ENCODE results near the gene TAC3. TPM values are rescaled to one million over a fixed set of nuclear protein-coding genes. Genes with fewer than 3 reads are reported as not detected.
"Not testable (repeated sequence)": the region's sequence is repeated elsewhere in the genome, so short reads cannot be mapped to it uniquely, and the experiment has no call there.

The TAC3 gene
- total RNA-seq: not detected in 2 replicates

DNA sequence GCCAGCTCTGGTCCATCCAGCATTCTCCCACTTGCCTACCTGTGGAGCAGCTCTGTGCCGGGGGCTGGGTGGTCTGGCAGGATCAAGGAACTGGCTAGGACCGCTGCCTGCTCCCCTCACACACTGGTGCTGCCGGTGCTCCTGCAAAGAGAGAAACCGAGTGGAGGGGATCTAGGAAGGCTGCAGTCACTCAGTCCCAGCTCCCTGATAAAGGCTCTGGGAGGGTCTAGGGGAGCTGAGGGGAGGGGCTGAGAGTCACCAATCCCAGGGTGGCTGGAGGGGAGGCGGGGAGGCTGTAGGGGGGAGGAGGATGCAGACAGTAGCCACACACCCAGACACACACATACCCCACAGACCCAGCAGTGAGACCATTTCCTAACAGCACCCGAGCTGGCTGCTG, at the start of gene TAC3:
TSS of gene TAC3 (minus strand) at position 182 of the 400 bp plus-strand sequence. CDS start 732 bp downstream, outside the sequence.
- DNase-seq (ENCODE audit: low read depth): no peak

DNA sequence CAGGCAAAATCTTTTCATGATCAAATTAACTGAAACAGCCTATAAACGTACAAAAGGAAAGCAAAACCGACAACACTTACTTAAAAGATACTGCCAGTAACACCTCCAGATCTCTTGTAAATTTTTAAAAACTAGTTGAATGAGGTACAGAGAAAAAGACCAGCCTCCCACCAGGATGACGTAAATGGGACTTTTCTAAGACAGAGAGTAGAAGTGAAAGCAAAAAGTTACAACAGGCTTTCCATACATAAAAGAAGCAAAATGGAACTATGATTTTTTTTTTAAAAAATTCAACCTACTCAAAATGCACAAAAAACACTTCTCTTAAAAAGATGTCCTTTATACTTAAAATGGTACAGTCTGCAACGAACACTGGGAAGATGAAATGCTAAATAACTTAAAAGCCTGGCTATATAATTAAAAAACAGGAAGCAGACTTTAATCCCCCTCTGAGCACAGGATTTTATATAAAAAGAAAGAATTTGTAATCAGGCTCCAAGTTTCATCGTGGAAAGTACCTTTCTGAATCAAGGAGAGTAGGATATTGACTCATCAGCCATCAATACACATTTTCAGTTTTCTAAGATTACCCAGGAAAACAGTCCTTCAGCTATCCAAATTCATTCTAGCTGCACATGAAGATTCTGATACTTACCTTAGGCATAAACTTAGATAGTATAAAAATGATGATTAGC, 47.8 kb upstream of the TAC3 start:
- DNase-seq (ENCODE audit: low read depth): no peak

DNA sequence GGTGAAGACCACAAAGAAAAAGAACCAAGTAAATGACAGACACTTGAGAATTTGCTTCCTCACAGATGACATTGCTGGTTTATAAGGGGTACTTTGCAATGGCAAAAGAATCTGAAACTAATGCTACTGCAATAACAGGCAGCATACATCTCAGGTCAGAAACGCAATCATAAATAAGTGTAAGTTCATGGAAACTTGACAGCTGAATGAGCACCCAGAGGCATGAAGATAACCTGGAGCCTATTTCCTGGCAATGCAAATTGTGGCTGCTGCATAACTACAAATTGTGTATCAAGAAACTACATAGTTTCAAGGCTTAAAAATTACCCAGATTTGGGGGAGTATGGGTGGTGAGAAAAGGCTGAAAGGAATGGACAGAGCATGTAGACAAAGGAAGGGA, 42.1 kb upstream of the TAC3 start:
- no peak for DNase-seq (ENCODE audit: low read depth)

DNA sequence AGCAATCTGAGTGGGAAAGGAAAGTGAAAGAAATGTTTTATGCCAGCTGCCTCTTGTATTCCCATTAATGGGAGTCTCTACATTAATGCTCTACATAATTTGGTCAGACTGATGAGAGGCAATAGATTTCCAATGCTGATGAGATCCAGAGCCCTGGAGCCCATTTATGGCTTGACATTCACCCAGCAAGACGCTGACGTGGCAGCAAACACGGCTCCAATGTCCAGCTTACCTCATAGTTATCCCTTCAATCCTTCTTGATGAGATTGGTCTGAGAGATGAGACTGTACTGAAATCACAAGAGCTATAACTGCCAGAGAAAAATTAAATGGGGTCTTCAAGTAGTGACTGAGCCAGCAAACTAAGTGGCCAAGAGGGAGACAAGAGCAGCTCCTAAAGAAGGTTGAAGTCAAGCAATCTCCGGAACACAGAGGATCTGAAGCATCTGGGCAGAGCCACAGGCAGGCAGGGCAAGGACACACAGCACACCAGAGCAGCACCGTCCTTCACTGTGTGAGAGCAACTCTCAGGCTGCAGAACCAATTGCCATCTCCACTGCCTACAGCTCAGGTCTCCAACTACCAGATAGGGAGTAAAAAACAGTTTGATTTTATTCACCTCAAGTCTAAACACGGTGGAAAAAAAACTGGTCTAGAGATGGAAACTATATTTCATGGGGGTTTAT, 40.9 kb upstream of the TAC3 start:
- no peak for DNase-seq (ENCODE audit: low read depth)

DNA sequence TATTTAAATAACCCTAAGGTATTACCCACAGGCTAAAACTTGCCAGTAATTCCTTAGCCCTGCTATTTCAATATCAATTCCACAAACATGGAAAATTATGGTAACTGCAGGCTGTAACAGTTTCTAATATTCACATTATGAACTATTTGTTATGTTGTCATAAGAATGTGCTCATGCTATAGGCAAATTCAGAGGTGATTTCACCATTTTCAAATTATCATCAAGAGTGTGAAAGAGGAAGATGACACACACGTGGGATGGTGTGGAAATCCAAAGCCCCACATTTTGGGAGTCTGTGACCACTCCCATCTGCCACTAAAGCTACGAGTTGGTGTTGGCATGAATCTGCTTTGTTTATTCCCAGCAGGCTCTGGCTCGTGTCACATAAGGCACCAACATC, 39.5 kb upstream of the TAC3 start:
- no peak for DNase-seq (ENCODE audit: low read depth)

DNA sequence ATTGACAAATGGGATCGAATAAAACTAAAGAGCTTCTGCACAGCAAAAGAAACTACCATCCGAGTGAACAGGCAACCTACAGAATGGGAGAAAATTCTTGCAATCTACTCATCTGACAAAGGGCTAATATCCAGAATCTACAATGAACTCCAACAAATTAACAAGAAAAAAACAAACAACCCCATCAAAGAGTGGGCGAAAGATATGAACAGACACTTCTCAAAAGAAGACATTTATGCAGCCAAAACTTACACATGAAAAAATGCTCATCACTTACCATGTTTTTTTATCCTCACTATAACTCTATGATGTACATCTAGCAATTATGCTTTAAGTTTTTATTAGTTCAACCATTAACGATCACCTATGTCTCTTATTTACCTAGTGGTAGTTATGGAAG, 37.6 kb upstream of the TAC3 start:
- DNase-seq (ENCODE audit: low read depth): not testable (repeated sequence)

GRCh38 chr12:57053146-57053545, 36.8 kb upstream of the TAC3 start:
- DNase-seq (ENCODE audit: low read depth): not testable (repeated sequence)

GRCh38 chr12:57051011-57051410, 34.7 kb upstream of the TAC3 start:
- no peak for DNase-seq (ENCODE audit: low read depth)

- no peak for DNase-seq (ENCODE audit: low read depth)
These were observed 33.6 kb upstream of the TAC3 start, which contains the start of gene MYO1A for GRCh38 chr12:57049890-57050289. Gene MYO1A (minus strand): TSS chr12:57050129. CDS start chr12:57048323, 1,806 bp downstream.

- DNase-seq (ENCODE audit: low read depth): no peak
These were observed 32.8 kb upstream of the TAC3 start for GRCh38 chr12:57049119-57049446.

GRCh38 chr12:57048423-57049118, 32.2 kb upstream of the TAC3 start:
- DNase-seq (ENCODE audit: low read depth): no peak

DNA sequence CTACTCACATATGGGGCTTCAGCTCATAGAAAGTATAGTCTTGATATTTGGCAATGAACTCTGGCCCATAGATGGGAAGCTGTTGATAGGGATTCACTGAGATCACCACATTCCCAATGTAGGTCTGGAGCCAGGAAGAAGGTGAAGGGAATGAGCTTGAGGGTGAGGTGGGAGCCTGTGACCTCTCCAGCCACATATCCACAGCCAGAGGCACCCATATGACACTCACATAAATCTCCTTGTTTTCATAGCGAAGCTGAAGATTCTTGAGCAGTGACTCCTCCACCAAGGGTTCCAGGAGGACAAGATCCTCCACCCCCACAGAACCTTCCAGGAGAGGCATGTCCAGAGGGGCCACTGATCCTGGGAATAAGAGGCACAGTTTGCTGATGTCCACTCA, 31.7 kb upstream of the TAC3 start:
- no peak for DNase-seq (ENCODE audit: low read depth)

DNA sequence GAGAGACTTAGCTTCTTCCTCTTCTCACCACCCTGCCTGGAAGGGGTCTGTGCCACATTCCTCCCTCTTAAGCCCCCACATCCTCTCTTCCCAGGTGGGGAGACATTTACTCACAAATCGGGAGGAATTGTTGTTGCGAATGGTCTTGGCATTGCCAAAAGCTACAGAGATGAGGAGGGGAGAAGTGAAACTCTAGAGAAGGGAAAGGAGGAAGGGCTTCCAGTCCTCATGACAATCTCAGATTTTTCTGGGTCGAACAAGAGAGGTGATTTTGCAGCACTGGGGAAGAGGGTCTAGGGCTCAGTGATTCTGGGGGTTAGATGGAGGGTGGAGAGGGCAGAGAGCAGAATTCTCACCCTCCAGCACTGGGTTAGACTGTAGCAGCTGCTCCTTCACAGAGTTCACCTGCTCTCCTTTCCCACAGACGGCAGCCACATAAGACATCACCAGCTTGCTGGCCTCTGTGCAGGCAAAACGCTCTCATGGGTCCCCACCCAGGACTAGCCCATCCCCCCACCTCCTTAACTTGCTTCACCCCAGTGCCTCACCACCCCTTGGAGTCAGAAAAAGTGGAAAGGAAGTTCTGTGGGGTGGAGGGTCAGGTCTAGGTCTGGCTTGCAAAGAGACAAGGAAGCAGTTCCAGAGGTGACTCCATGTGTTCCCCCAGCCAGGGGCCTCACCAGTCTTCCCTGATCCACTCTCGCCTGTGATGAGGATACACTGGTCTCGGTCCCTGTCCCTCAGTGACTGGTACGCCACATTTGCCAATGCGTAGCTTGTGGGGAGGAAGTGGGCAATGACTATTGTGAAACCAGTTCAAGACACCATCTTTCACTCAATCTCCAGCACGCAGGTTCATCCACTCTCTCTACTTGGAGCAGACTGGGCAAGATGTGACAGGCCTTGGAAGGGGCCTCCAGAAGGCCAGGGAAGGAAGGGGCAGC, 30.9 kb upstream of the TAC3 start:
- DNase-seq (ENCODE audit: low read depth): no peak

GRCh38 chr12:57046086-57046791, 29.9 kb upstream of the TAC3 start:
- no peak for DNase-seq (ENCODE audit: low read depth)

- no peak for DNase-seq (ENCODE audit: low read depth)
These were observed 28.6 kb upstream of the TAC3 start for GRCh38 chr12:57044889-57045288.

DNA sequence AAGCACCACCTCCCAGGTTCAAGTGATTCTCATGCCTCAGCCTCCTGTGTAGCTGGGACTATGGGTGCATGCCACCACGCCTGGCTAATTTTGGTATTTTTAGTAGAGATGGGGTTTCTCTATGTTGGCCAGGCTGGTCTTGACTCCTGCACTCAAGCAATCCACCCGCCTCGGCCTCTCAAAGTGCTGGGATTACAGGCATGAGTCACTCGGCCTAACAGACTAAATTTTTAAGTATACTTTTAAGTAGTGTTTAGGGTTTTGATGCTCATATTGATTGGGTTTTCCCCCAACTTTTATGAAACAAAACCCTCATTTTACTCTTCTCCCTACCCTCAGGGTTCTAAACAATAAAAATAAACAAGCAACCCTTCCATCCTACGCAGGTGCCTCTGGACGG, 28.1 kb upstream of the TAC3 start:
- DNase-seq (ENCODE audit: low read depth): no peak

DNA sequence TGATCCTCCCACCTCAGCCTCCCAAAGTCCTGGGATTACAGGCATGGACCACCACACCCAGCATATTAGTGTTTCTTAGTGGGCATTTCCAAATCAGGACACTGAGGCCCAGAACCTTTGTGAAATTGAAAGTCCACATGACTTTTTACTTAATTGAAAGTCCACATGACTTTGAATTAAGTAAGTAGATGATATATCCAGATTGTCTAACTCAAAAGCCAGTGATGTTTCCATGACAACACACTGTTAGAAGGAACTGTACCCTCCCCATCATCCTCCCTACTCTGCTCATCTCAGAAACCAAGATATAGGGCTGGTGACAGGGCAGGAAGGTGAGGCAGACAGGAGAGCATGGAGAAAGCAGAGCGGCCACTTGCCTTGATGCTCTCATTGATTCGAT, 26.4 kb upstream of the TAC3 start:
- DNase-seq (ENCODE audit: low read depth): no peak

- no peak for DNase-seq (ENCODE audit: low read depth)
These were observed 24.4 kb upstream of the TAC3 start for GRCh38 chr12:57040750-57041149.

DNA sequence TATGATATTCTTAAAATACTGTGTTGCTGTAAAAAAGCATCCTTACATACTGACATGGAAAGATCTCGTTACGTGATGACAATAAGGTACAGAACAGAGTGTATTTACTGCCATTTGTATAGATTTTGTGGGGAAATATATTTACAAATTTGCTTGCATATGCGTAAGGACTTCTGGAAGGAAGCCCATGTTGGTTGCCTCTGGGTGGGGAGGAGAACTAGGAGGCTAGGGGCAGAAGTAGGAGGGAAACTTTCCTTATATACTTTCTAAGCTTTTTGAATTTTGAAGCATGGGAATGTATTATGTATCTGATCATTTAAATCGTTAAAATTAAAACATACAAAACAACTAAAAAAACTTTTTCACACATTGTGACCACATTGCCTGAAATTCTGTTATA, 23.9 kb upstream of the TAC3 start:
- DNase-seq (ENCODE audit: low read depth): no peak

DNA sequence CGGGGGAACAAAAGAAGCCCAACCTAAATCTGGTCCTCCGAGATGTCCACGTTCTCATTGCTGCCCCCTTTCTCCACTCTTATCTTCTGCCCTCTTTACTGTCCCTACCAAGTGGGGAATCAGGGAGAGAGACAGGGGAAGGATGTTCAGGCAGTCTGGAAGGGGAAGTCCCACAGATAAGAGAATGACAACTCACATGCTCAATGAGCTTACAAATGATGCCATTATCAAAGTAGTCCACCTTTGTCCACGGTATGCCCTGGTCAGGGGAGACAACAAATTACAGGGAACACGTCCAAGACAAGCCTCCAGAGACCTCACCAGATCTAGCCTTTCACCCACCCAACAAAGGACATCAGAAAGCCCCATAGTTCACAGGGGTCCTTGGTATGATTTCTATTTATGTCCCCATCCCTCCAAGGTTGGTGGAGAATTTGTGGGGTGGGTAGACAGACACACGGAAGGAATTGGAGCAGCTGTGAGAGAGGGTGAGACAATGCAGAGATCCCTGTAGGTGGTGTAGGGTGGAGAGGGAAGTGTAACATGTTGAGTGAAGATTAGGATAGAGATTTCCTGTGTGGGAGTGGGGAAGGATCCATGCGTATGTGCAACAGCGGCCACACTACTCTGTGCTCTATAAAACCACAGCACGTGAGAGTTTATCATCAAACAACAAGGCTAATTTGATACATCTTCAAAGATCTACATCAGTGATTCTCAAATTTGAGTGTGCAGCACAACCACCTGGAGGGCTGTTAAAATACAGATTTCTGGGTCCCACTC, 22.9 kb upstream of the TAC3 start:
- no peak for DNase-seq (ENCODE audit: low read depth)

All from renal cortical epithelial cell (primary cell).